ENCODE data around the gene TBC1D22A.

TBC1D22A gene

DNA sequence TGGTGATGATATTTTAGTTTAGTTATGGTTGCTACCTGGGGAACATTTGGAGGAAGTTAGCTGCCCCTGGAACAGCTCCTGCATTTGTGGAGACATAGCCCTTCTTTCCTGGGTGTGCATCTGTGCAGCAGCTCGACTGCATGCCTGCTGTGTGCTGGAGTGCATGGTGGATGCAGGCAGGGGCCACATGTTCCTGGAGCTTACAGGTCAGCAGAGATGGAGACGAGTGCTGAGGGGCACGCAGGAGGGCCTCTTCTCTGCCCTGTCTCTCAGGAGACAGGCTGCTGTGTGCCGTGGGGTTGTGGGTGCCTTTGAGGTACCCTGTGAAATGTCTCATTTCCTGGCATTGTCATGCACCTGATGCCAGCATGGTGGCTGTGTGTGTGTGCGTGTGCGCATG lies 87.5 kb downstream of the TBC1D22A start:
- no peak for DNase-seq (ENCODE audit: low spot score)
- TF ChIP-seq, protein P1, sequence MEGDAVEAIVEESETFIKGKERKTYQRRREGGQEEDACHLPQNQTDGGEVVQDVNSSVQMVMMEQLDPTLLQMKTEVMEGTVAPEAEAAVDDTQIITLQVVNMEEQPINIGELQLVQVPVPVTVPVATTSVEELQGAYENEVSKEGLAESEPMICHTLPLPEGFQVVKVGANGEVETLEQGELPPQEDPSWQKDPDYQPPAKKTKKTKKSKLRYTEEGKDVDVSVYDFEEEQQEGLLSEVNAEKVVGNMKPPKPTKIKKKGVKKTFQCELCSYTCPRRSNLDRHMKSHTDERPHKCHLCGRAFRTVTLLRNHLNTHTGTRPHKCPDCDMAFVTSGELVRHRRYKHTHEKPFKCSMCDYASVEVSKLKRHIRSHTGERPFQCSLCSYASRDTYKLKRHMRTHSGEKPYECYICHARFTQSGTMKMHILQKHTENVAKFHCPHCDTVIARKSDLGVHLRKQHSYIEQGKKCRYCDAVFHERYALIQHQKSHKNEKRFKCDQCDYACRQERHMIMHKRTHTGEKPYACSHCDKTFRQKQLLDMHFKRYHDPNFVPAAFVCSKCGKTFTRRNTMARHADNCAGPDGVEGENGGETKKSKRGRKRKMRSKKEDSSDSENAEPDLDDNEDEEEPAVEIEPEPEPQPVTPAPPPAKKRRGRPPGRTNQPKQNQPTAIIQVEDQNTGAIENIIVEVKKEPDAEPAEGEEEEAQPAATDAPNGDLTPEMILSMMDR (IDR thresholded peaks at IDR 0.05; ENCODE audit: extremely low read depth, missing control alignments), result no peak

DNA sequence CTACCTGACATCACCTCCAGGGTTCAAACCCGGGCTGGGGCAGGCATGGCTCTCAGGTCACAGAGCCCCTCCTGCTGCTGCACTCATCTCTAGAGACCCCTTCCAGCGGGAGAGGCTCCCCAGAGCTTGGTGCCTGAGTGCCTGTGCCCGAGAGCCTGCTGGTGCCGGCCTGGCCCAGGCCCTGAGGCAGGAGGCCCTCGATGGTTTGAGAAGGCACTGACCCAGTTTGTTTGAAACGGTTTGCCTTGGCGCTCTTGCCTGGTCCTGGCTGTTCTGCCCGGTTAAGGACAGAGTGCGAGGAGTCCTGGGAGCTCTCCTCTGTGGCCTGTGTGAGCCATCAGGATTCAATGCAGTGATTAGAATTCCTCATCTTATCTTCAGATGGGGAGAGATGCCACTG lies 88.9 kb downstream of the TBC1D22A start:
- no peak for DNase-seq (ENCODE audit: low spot score)
- TF ChIP-seq, protein P1 (IDR thresholded peaks at IDR 0.05; ENCODE audit: extremely low read depth, missing control alignments), result no peak

DNA sequence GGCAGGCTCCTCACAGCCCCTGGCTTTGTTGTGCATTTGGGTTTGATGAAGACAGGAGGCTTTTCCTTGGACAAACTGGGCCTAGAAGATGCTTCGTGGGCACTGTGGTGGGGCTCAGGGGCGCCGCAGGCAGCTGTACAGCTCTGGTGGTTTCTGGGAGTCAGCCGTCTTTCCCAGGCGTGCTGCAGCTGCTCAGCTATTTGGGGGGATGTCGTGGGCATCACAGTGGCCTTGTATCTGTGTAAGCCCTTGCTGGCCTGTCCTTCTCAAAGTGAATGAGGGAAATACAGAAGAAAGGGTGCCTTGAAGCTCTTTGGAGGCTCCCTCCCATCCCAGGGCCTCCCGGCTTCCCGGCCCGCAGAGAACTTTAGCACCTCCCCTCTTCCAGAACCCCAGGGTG lies 89.5 kb downstream of the TBC1D22A start:
- TF ChIP-seq, protein P1 (IDR thresholded peaks at IDR 0.05; ENCODE audit: extremely low read depth, missing control alignments), result no peak
- DNase-seq (ENCODE audit: low spot score), result no peak

DNA sequence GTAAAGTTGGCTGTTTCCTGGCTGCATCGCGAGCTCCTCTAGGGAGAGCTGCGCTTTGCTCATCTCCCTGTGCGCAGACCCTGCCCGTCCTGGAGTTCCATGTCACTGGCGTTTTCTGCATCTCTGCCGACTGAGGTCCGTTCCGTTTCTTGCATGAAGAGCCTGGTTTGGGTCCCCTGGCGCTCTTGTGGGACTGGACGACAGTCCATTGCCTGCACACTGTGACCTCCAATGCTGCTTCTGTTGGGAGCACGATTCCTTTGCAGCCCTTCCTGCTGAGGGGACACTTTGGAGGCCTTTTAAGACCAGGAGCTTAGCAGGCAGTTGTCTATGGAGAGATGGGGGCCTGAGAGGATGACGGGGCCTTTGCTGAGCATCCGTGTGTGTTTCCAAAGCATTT lies 90.3 kb downstream of the TBC1D22A start:
- TF ChIP-seq, protein P1 (IDR thresholded peaks at IDR 0.05; ENCODE audit: extremely low read depth, missing control alignments), result no peak
- no peak for DNase-seq (ENCODE audit: low spot score)

DNA sequence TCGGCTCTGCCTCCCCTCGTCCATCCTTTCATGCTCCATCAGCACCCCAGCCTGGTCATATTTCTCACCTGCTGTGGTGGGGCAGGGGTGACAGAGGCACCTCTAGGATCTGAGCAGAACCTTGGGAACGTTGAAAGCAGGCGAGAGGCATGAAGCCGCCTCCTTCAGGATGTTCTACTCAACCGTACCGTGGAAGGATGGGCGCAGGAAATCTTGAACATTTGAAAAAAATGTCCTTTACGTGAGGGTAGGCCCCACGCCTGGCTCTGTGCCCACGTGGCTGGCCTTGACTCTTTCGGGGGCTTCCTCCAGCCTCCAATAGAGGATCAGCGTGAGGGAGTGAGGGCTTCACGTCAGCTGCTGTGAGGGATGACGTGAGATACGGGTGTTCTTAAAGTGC lies 90.7 kb downstream of the TBC1D22A start:
- TF ChIP-seq, protein P1 (IDR thresholded peaks at IDR 0.05; ENCODE audit: extremely low read depth, missing control alignments), result no peak
- no peak for DNase-seq (ENCODE audit: low spot score)

DNA sequence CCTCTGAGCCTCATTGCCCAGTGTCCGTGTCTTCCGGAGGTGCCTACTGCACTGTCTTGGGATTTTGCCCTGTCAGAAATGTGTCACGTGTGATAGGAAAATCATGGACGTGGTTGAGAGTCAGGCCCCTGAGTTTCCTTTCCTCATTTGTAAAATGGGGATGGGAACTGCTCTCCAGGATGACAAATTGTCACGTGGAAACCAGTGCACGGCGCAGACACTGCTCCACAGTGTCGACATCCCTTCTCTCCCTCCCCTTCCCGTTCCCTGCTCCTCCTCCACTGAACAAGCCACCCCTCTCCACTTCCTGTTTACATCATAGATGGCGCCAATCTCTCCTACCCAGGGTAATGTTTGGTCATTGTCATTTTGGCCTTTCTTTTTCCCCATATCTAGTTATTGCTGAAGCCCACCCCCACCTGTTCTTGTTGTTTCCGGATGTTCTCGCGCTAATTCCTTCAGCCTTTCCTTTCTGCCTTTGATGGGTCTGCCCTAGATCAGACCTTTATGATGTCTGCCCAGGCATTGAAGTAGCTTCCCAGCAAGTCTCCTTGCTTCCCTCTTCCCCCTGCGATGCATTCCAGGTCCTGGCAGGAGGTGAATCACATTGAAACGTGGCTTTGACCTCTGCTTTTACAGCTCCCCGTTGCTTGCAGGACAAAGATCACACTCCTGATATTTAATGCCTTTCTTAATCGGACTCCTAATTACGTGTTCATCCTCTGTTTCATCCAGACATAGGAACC lies 91.8 kb downstream of the TBC1D22A start:
- DNase-seq (ENCODE audit: low spot score), result no peak
- TF ChIP-seq, protein P1 (IDR thresholded peaks at IDR 0.05; ENCODE audit: extremely low read depth, missing control alignments), result no peak

DNA sequence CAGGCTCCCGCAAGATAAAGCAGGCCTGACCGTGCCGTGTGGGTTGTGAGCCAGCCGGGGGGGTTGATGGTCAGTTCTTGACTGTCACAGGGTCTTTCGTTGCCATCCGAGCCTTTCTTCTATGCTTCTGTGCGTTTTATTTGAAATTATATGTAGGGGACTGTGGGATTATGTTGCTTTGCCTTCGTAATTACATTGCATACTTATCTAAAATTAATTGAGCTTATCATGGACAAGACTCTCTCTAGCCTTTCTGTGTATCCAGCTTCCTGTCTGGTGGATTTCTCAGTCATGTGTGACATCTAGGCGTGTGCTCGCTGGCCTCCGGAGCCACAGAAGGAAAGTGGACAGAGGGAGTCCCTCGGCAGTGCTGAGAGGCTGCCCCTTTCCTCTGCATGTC lies 93.2 kb downstream of the TBC1D22A start:
- TF ChIP-seq, protein P1 (IDR thresholded peaks at IDR 0.05; ENCODE audit: extremely low read depth, missing control alignments), result no peak
- DNase-seq (ENCODE audit: low spot score), result no peak
